HG03565 (cell line): Measurements from ENCODE around the gene ABHD17C.
"Not testable (repeated sequence)": the region's sequence is repeated elsewhere in the genome, so short reads cannot be mapped to it uniquely, and the experiment has no call there.

Experiments used
- ATAC-seq: cut with Tn5 transposase; IDR thresholded peaks from one replicate; pipeline ENCODE4 v1.9.1; 2021; ENCODE audit warnings: mild to moderate bottlenecking, moderate library complexity; ENCODE audit not compliant: unreplicated experiment

The ABHD17C gene

DNA sequence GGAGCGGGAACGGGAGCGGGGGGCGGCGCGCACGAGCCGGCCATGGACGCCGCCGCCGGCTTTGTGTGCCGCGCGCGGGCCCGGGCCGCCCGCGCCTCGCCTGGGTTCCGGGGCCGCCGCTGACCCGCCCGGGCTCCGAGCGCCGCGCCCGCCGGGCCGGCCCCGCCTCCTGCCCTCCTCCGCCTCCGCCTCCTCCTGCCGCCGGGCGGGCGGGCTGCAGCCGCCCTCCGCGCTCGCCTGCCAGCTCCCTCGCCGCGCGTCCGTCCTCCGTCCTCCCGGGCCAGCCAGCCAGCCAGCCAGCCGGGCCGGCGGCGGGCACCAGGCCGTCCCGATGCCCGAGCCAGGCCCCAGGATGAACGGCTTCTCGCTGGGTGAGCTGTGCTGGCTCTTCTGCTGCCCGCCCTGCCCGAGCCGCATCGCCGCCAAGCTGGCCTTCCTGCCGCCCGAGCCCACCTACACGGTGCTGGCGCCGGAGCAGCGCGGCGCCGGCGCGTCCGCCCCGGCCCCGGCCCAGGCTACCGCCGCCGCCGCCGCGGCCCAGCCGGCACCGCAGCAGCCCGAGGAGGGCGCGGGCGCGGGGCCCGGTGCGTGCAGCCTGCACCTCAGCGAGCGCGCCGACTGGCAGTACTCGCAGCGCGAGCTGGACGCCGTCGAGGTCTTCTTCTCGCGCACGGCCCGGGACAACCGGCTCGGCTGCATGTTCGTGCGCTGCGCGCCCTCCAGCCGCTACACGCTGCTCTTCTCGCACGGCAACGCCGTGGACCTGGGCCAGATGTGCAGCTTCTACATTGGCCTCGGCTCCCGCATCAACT is at the start of gene ABHD17C:
ABHD17C (plus strand) TSS at position 212 of the 812 bp plus-strand sequence; CDS start at position 332, 120 bp downstream.
- ATAC-seq: peak; percentile 59

DNA sequence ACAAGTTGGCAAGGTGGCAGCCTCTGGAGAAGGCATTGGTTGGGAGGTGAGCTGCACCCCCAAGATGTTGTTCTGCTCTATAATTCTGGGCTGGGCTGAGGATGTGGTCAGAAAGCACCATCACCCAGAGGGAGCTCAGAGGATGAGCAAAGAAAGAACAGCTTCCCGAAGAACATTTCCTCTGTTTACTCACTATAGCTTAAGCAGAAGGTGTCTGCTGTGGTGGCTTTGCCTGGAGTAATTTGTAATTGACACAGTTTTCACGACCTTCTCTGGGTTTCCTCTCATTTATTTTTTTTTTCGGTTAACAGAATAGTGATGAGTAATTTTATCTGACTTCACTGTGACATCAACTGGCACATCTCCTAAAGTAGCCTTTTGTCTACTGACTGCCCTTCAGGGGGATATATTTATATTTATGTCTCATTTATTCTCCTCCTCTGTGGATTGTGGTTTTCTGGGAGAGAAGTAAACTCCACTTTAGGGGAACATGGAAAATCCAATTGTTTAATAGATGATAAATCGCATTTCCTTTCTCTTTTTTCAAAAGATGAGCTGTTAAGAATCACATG is 49.5 kb upstream of the ABHD17C start:
- ATAC-seq: no peak

GRCh38 chr15:80647424-80647823 is 47.7 kb upstream of the ABHD17C start:
- ATAC-seq: not testable (repeated sequence)

DNA sequence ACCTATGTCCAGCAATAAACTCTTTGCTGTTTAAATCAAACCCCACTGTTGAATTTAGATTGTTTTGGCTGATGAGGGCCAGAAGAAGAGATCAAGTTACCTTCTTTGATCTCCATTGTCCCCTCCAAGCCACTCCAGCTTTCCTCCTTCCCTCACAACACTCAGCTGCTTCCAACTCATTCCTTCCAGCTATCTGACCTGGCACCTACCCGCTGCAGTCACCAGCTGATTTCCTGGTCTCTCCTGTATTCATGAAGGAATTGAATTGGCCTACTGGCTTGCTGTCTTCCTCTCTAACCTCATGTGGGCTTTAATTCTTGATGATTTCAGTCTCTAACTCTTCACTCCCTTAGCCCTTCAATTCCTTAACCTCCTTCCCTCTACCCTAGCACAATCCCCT is 40.8 kb upstream of the ABHD17C start:
- no peak for ATAC-seq

DNA sequence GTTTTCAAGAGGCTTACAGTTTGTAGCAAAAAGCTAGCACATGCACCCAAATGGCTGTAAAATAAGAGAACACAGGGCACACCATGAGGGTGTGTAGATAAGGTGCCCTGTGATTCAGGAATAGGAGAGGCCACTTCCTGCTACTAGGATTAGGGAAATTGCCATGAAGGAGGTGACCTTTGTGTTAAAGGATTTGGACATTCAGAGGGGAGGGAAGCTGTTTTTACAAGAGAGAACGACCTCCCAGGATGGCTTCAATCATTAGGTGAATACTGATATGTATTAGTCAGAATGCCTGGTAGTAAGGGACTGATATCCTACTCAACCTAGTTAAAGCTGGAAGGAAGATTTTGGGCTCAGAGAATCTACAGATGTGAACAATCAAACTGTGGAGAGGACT is 35.7 kb upstream of the ABHD17C start:
- no peak for ATAC-seq

- no peak for ATAC-seq
Measured at GRCh38 chr15:80660119-80660518, 35.0 kb upstream of the ABHD17C start.

DNA sequence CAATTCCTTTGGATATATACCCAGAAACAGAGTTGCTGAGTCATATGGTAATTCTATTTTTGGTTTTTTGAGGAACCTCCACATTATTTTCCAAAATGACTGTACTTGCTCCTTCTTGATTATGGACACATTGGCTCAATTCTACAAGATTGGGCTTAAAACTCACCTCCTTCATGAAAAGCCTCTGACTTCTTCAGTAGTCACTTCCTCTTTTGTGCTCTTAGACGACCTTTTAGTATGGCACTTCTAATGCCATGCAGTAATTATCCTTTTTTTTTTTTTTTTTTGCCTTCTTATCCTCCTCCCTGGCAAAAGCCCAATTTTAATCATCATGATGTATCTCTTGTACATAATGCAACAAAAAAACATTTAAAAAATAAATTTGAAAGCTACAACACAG is 33.0 kb upstream of the ABHD17C start:
- ATAC-seq: no peak

DNA sequence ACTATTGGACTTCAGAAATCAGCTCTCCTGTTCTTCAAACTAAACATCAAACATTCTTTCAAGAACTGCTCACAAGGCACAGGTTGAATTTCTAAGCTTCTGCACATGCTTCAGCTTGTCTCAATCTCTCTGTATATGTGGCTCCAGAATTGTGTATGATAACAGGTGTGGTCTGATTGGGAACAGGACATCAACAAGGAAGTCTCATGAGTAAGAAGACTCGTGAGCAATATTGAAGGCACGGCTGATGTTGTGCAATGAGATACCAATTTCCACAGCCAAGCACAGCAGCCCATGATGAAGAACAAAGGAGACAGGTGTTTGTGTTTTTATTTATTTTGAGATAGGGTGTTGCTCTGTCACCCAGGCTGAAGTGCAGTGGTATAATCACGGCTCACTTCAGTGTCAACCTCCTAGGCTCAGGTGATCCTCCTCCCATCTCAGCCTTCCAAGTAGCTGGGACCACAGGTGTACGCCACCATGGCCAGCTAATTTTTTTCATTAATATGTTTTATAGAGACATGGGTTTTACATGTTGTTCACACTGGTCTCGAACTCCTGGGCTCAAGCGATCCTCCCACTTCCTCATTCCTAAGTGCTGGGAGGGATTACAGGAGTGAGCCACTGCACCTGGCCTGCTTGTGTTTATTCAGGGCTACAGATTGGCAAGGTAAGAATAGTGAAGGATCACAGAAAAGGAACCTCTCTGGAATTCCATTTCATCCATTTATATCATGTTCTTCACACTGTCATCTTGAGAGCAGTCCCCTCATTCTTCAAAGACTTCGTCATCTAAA is 32.2 kb upstream of the ABHD17C start:
- ATAC-seq: no peak

GRCh38 chr15:80665151-80665550 is 30.0 kb upstream of the ABHD17C start:
- ATAC-seq: no peak

DNA sequence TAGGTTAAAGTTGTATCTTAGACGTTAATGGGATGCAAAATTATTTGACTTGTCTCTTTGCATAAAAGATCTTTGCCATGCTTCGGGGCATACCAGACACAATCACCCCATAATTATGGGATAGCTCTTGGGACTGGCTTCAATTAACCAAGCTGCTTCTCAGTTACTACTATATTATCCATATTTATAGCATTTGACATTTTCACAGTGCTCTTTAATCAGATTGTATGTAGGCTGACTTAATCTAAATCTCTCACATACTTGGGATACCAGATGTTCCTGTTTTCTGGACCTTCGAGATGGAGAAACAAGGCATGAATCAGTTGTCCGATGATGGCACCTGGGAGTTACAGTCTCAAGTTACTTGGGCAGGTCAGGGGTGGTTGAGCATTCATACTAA is 27.2 kb upstream of the ABHD17C start:
- no peak for ATAC-seq

- ATAC-seq: no peak
Measured at GRCh38 chr15:80668546-80669236, 26.4 kb upstream of the ABHD17C start.

GRCh38 chr15:80669663-80670273 is 25.3 kb upstream of the ABHD17C start:
- ATAC-seq: peak; percentile 34

GRCh38 chr15:80673561-80674244 is 21.4 kb upstream of the ABHD17C start:
- ATAC-seq: no peak

- no peak for ATAC-seq
Measured at GRCh38 chr15:80674245-80674614, 20.9 kb upstream of the ABHD17C start.

DNA sequence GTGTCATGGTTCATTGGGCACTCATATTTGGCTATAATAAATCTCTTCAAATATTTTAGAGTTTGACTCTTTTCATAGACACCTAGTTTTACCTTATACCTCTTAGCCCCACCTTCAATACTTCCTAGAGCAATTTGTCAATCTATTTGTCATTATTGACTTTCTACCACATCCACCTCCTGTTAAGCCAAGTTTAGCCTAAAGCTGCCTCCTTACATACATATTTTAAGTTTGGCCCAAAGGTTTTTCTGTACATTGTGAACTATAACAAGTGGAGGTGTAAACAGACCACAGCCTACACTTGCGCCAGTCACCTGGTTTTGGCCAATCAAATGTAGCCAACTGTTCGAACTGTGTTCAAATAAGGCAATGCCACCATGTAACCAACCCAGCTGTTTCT is 18.1 kb upstream of the ABHD17C start:
- ATAC-seq: no peak

- no peak for ATAC-seq
Measured at GRCh38 chr15:80679167-80679803, 15.8 kb upstream of the ABHD17C start.

DNA sequence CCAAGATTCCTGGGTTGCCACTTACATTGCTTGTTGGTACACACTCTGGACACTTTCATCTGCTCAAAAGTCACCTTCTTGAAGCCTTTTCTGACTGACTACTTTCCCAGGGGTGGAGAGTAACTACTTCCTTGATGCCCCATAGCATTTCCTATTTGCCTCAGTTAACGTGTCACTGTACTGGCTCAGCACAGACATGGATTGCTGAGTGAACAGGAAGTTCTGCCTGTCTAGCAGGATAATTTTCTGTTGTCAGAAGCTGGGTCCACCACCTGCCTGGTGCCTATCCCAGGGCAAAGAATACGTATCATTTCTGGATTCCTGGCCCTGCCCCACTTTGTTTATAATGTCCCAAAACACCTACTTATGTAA is 15.3 kb upstream of the ABHD17C start:
- no peak for ATAC-seq

GRCh38 chr15:80682201-80682600 is 12.9 kb upstream of the ABHD17C start:
- ATAC-seq: no peak

DNA sequence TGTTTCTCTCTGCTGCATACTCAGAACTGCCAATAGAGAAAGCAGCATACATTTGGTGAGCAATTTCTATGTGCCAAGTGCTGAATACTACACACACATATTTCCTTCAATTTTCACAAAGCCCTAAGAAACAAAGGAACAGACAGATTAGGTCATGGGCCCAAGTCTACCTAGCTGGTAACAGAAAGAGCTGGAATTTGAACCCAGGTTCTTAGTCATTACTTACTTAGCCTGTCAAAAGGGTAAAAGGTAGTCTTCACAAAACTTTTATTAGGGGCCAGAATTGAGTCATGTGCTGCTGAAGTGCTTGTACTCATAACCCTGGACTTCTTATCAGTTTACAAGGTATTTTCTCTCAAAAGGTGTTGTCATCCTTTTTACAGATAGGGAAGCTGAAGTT is 10.4 kb upstream of the ABHD17C start:
- no peak for ATAC-seq

GRCh38 chr15:80685628-80686027 is 9.5 kb upstream of the ABHD17C start:
- no peak for ATAC-seq
